IPS-NIHi7 (cell line): ENCODE measurements around the gene BEAN1.

ENCODE experiments used
- DNase-seq: peaks from one replicate; pipeline ENCODE4 v3.0.0; 2012; ENCODE audit warnings: mixed read lengths; ENCODE audit errors: extremely low spot score

Gene BEAN1

GRCh38 chr16:66521951-66522771 is 95.1 kb downstream of the BEAN1 start:
- no peak for DNase-seq

DNA sequence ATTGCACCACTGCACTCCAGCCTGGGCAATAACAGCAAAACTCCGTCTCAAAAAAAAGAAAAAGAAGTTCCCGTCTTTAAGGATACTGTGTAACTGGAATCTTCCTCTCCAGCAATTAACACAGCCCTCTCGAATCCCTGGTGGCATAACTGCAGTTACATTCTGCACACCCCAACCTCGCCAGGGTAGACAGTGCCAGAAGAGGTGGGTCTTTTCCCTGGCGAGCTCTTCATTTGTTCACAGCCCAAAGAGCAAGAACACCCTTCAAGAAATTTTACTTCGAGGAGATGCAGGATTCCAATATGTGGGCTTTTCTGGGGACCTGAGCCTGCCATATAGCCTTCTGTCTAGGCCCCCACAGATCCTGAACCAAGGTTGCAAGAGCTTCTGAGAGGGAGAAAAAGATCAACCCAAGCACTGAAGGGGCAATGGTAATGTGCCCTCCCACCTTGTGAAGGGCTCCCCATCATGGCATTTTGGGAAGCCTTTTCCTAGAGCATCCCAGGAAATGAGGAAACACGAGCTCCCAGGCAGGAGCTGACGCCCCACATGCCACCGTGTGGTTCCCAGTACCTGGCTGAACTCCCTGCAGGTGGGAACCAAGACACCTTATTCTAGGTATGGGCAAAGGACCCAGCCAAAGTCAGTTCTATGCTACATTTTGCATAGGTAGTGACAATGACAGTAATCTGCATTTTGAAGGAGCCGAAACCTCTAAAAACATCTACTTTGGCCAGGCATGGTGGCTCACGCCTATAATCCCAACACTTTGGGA is 95.9 kb downstream of the BEAN1 start:
- DNase-seq, result no peak

- no peak for DNase-seq
Observed at GRCh38 chr16:66523861-66524354, 96.8 kb downstream of the BEAN1 start.

DNA sequence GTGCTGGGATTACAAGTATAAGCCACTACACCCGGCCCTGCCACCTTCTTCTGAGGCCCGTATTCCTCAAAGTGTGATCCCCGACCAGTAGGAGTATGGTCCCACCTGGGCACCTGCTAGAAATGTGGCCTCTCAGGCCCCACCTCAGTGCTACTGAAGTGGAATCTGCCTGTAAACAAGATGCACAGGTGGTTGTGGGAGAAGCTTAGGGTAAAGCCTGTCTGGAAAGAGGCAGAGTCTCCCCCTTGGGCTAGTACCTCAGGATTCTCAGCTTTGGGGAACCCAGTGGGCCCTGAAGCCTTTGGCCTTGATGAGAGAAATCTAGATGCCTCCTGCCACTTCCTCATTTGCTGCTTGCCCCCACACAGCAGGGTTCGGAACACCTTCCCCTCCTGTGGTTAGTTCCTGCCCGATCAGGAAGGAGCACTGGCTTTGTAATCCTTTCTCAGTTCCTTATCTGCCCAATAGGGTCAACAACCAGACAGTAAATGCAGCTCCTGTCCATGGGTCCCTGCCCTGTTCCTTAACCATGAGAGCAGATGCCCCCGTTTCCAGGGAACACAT is 97.6 kb downstream of the BEAN1 start:
- no peak for DNase-seq

- DNase-seq, result no peak
Observed at GRCh38 chr16:66525396-66526180, 98.5 kb downstream of the BEAN1 start.

- DNase-seq, result no peak
Observed at GRCh38 chr16:66528294-66528693, 101.2 kb downstream of the BEAN1 start.

GRCh38 chr16:66529475-66529874 is 102.4 kb downstream of the BEAN1 start:
- DNase-seq, result no peak
